ENCODE measurements around the gene FNDC8.
"Not testable (repeated sequence)": the region's sequence is repeated elsewhere in the genome, so short reads cannot be mapped to it uniquely, and the experiment has no call there.

FNDC8 gene

GRCh38 chr17:35121315-35121714 is at the start of gene FNDC8:
Gene FNDC8, plus strand, starts transcription at chr17:35121615. Its CDS starts 79 bp downstream, at chr17:35121694.
- no peak for DNase-seq

- no peak for DNase-seq
Observed at GRCh38 chr17:35073183-35073790, 48.1 kb upstream of the FNDC8 start.

DNA sequence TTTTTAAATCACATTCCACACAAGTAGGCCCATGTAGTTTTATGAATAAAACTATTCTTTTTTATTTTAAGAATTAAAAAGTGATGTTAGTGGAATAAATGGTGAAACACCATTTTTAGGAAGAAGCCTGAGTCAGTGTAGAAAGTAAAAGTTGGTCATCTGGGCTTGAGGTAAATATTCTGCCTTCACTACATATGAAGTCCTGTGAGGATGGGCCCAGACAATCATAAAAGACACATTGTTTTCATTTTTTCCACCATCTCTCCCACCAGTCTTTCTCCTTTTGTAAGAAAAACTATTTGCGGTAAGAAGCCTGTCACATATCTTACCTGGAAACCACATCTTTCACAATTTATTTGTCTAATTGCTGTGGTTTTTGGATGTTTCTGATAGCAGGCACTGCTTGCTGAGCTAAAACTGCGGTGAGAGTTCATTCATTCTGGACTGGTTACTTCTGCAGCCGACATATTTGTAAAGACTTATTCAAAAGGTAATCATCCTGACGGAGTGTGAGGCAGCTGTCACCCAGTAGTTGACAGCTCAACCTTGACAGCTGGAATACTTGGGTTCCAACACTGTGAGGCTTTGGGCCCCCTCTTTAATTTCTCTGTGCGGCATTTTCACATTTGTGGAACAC is 47.3 kb upstream of the FNDC8 start:
- DNase-seq, result no peak

DNA sequence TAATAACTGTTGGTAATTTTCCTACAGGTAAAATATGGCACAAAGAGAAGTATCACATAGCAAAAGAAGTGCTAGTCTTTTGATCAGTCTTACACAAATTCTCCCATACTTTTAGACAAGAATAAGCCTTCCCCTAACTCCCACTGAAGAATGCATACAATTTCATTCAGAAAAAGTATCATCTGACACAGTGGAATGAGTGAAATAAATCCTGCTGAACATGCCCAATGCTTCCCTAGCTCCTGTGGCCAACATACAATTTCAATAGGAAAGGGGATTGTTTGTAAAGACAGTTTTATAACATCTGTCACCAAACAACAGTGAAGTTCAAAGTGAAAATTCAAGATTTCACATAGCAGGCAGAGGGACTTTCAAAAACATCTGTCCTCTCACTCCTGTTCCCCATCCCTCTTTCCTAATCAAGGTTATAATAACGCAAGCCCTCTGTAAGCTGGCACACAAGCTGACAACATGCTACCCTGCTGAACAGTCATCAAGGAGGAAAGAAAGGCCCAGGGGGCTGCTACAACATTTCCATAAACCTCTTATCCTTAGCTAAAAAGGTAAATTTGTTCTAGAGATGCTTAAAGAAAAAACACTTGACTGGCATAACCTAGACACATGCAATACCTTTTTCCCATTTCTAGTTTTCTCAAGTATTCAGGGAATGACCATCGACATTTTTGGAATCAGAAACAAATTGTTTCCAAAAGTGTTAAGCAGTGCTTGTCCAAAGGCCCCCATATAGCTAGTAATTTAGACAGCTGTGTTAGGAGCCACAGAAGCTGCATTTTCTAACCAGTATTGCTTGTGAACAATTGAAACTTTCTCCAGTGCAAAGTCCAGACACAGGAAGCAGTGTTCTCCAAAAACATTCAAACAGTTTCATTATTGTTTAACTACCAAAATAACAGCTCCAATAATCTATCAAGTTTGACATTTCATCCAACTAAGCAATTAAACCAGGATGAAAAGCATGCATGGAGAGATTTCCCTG is 46.4 kb upstream of the FNDC8 start:
- no peak for DNase-seq

DNA sequence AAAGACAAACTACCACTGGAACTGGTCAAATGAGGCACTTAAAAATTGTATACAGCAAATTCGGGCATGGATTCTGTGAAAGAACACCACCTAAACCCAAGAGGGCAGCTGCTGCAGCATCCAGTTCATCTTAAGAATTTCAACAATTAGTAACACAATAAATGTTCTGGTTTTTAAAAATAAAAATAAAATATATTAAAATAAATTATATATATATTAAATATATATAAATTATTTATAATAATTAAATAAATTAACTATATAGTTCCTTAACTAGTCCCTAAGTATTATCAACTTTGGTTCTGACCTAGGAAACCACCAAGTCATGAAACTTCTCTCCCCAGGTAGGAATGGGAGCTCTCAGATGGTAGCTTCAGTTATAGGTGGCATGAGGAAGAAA is 44.5 kb upstream of the FNDC8 start:
- DNase-seq, result no peak

- no peak for DNase-seq
Observed at GRCh38 chr17:35079547-35080423, 41.6 kb upstream of the FNDC8 start.

DNA sequence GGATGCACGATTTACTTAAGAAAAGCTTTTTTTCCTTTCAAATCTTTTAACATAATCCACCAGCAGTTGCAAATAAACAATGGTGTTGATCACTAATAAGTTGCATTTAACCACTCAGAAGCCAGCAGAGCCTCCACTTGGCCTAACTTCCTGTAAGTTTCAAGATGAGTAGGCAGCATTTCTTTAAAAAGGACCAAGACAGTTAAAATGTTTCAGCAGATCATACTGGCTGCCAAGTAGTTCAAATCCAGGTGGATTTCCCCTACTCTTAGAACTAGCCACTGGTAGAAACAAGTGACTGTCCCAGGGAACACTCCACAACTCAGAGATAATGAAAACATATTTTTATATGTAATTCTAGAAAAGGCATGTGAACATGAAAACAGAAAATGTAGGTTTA is 40.9 kb upstream of the FNDC8 start:
- no peak for DNase-seq

DNA sequence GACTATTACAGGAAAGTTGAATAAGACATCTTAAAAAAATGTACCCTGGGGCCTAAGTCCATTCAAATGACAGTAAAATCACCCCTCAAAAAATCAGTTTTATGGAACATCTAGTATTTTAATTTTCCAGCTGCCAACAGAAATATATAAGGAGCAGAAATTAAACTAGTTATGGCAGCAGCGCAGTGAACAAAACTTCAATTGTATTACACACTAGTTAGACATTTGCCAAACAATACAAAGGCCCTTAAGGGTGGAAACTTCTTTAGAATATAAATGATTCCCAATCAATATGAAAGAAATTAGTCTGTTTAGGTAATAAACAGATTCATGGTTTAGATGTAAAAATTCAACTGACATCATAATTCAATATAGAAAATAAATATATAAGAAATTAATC is 39.8 kb upstream of the FNDC8 start:
- DNase-seq, result no peak

GRCh38 chr17:35082073-35082657 is 39.2 kb upstream of the FNDC8 start:
- no peak for DNase-seq

GRCh38 chr17:35083071-35083470 is 38.3 kb upstream of the FNDC8 start:
- DNase-seq, result no peak

DNA sequence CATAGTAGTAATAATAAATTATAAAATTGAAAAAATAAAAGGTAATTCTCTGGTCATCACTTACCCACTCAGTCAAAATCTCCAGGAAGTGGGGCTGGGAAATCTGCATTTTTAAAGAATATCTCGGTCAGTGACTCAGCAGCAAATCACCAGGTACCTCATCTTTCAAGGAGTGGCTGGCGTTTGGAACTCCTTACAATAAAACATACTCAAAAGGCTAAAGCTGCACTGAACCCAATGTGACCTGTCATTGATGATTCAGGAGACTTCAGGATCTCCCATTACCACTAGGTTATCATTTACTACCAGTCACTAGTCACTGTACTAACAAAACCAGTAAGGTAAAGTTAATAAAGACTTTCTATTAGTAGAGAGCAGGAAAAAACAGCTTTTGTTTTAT is 36.4 kb upstream of the FNDC8 start:
- DNase-seq, result no peak

GRCh38 chr17:35086164-35086563 is 35.3 kb upstream of the FNDC8 start:
- DNase-seq, result no peak

DNA sequence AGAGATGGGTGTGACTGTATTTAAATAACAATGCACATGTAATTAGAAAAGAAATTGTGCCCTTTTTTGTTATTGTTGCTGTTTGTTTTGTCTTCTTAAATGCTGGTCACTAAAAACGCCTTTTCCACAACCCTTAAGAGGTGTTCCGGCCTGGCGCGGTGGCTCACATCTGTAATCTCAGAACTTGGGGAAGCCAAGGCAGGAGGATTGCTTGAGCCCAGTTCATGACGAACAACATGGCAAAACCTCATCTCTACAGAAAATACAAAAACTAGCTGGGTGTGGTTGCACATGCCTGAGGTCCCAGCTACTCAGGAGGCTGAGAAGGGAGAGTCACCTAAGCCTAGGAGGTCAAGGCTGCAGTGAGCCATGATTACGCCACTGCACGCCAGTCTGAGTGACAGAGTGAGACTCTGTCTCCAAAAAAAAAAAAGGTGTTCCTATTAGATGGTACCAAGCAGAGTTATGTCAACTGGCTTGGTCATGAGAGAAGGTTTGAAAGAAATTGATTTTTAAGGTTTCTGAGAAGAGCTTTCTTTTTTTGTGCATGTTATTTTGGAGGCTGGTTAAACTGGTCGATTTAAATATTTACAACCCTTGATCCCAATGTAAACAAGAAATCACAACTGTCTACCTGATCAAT is 34.4 kb upstream of the FNDC8 start:
- DNase-seq, result no peak

DNA sequence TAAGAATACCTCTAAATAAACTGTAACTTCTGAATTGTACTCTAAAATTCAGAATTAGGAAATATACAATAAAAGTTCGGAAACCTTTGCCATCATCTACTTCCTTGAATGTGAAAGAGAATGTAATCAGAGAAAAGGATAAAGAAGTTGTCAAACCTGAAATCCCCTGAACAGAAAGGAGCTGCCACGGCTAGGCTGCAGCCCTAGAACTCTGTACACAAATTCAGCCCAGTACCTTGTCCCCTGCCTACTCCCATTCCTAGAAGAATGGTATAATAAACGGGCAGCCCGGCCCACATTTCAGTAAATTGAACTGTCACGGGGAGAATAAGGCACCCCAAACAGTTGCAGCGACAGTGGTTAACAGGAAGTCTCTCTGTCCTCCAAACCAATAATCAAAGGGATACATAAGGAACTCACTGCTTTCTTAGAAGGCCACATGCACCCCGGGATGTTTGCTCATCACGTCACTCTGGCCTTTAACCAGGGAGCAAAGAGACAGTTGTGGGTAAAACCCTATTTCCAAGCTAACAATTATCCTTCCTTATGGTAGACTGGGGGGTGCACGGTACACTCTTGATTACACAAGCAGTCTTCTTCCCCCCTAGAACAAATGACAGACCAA is 33.6 kb upstream of the FNDC8 start:
- peak; percentile 56 for DNase-seq

GRCh38 chr17:35088356-35088880 is 33.0 kb upstream of the FNDC8 start:
- no peak for DNase-seq

GRCh38 chr17:35088881-35089585 is 32.4 kb upstream of the FNDC8 start:
- peak; percentile 97 for DNase-seq

DNA sequence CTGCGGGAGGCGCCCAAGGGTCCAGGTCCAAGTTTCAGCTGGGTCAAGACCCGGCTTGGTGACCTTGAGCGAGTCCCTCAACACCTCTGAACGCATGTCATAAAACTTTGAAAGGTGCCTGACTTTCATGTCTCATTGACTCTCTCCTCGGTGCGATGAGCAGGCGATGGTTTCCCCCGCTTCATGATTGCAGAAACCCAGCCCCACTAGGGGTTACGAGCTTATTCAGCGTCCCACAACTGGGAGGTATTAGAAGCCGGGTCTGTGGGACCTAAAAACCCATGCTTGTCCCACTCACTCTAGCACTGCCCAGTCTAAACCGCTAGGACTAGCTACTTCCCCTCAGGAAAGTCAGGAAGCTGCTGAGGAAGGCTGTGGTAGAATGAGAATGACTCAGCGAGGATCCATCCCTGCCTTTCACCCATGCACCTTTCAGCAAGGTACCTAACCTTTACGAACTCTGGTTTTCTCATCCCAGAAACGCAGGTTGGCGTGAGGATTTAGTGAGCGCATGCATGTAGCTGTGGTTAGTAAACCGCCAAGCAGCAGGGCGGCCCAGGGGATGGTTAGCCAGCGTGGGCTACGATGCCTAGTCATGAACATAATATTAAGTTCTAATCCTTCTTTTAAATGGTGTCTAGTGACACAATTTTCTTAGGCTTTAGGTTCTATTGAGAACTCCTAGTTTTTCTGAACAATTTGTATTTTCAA is 31.7 kb upstream of the FNDC8 start:
- DNase-seq, result peak; percentile 69

DNA sequence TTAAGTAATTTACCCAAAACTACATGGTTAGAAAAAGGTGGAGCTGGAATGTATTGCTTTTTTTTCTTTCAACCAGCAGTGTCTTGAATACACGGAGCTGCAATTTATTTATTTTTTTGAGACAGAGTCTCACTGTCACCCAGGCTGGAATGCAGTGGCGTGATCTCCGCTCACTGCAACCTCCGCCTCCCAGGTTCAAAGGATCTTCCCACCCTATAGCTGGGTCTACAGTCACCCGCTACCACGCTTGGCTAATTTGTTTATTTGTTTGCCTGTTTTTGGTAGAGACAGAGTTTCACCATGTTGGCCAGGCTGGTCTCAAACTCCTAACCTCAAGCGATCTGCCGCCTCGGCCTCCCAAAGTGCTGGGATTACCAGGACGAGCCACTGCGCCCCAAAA is 30.7 kb upstream of the FNDC8 start:
- not testable (repeated sequence) for DNase-seq

- no peak for DNase-seq
Observed at GRCh38 chr17:35094902-35095301, 26.5 kb upstream of the FNDC8 start.

DNA sequence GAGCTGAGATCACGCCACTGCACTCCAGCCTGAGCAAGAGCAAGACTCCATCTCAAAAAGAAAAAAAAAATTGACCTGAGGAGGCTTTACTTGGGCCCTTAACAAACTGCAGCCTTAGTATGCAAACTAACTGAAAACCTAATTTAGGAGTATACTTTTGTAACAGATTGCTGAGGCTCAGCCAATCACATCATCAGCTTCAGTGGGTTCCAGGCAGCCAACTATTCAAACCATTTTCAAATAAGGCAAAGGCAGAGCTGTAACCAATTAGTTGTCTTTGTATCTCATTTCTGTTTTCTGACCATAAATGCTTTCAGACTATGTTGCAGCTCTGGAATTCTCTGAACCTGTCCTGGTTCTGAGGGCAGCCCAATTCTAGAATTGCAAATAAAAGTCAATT is 25.7 kb upstream of the FNDC8 start:
- no peak for DNase-seq
